Neural progenitor cell (in vitro differentiated cells): ENCODE results near the gene TMBIM4. TPM values are rescaled to one million over a fixed set of nuclear protein-coding genes. Genes with fewer than 3 reads are reported as not detected.

Experiments
- DNase-seq: peaks from one replicate; pipeline ENCODE4 v3.0.0-alpha.2; 2016; ENCODE audit warnings: low spot score
- H2AFZ ChIP-seq: fragments of 200-600 bp; sonication (generic); replicated peaks from 2 replicates; pipeline ENCODE4 v1.6.1; 2016; ENCODE audit warnings: antibody characterized with exemption
- H3F3A ChIP-seq: fragments of 200-600 bp; sonication (generic); 2 replicates; pipeline ENCODE4 v1.6.1; 2016; ENCODE audit warnings: antibody characterized with exemption, low read depth
- H3K27ac ChIP-seq: fragments of 200-600 bp; sonication (generic); 2 replicates; pipeline ENCODE4 v1.5.1; 2016; ENCODE audit warnings: mild to moderate bottlenecking
- H3K27me3 ChIP-seq: fragments of 200-600 bp; sonication (generic); 2 replicates; pipeline ENCODE4 v1.6.1; 2016; ENCODE audit warnings: mild to moderate bottlenecking, moderate library complexity
- H3K36me3 ChIP-seq: fragments of 200-600 bp; sonication (generic); 2 replicates; pipeline ENCODE4 v1.5.1; 2016
- H3K4me1 ChIP-seq: fragments of 200-600 bp; sonication (generic); 2 replicates; pipeline ENCODE4 v1.6.1; 2016; ENCODE audit warnings: mixed run types
- H3K4me2 ChIP-seq: fragments of 200-600 bp; sonication (generic); 2 replicates; pipeline ENCODE4 v1.6.1; 2016
- H3K4me3 ChIP-seq: fragments of 200-600 bp; sonication (generic); 2 replicates; pipeline ENCODE4 v1.5.1; 2016
- H3K79me2 ChIP-seq: fragments of 200-600 bp; sonication (generic); 2 replicates; pipeline ENCODE4 v1.6.1; 2016; ENCODE audit warnings: low read depth
- H3K9ac ChIP-seq: fragments of 200-600 bp; sonication (generic); 2 replicates; pipeline ENCODE4 v1.6.1; 2016
- H3K9me3 ChIP-seq: fragments of 200-600 bp; sonication (generic); 2 replicates; pipeline ENCODE4 v1.5.1; 2016; ENCODE audit warnings: low read depth
- H4K20me1 ChIP-seq: fragments of 200-600 bp; sonication (generic); 2 replicates; pipeline ENCODE4 v1.6.1; 2016; ENCODE audit warnings: low read depth
- H3K27ac Mint-ChIP-seq: 3 replicates; pipeline ENCODE4 v1.8.0; 2021; ENCODE audit warnings: mixed read lengths
- H3K27me3 Mint-ChIP-seq: 2 replicates; pipeline ENCODE4 v1.8.0; 2022; ENCODE audit warnings: low read depth, mild to moderate bottlenecking, inconsistent platforms, moderate library complexity, mixed read lengths; ENCODE audit not compliant: insufficient read depth
- H3K36me3 Mint-ChIP-seq: 3 replicates; pipeline ENCODE4 v1.8.0; 2021; ENCODE audit warnings: mixed read lengths
- H3K4me1 Mint-ChIP-seq: 3 replicates; pipeline ENCODE4 v1.8.0; 2021; ENCODE audit warnings: mixed read lengths
- H3K4me3 Mint-ChIP-seq: 3 replicates; pipeline ENCODE4 v1.8.0; 2021; ENCODE audit warnings: mild to moderate bottlenecking, moderate library complexity, mixed read lengths
- H3K9me3 Mint-ChIP-seq: 3 replicates; pipeline ENCODE4 v1.8.0; 2020; ENCODE audit warnings: mixed read lengths
- CTCF ChIP-seq: fragments of 200-600 bp; sonication (generic); IDR thresholded peaks from 2 replicates; pipeline ENCODE4 v1.5.1; 2017; ENCODE audit warnings: antibody characterized with exemption, mild to moderate bottlenecking
- EZH2 ChIP-seq: fragments of 200-600 bp; sonication (generic); IDR thresholded peaks from 2 replicates; pipeline ENCODE4 v1.6.1; 2017; ENCODE audit warnings: antibody characterized with exemption, mild to moderate bottlenecking, moderate library complexity
- EZH2phosphoT487 ChIP-seq: fragments of 200-600 bp; sonication (generic); IDR thresholded peaks from 2 replicates; pipeline ENCODE4 v1.6.1; 2017; ENCODE audit warnings: antibody characterized with exemption
- total RNA-seq: library from RNA; depleted of rRNA; stranded (reverse); fragments of >200 nt; gene quantifications from 2 replicates; pipeline ENCODE4 v1.2.3, GENCODE V29; 2015; ENCODE audit warnings: low replicate concordance

Gene TMBIM4
- total RNA-seq, 1 donor from 2014 or later = 63.7 TPM

- peak overlapping the region; percentile 69 for H3K4me3 Mint-ChIP-seq
- no peak for DNase-seq
- Histone ChIP-seq H3K4me2 (peak overlapping the region; percentile 73), H3K27ac (no peak overlapping the region), H3K9me3 (no peaks in the 10 kb centered on the region), H3K27me3 (peaks cover 60% of the 10 kb centered on the region), H3F3A (no peaks in the 10 kb centered on the region), H3K4me1 (no peaks in the 10 kb centered on the region), H3K9ac (no peak overlapping the region), H4K20me1 (no peaks in the 10 kb centered on the region), H2AFZ (peak overlapping the region; percentile 99), H3K4me3 (peak overlapping the region; percentile 42), H3K79me2 (no peaks in the 10 kb centered on the region), H3K36me3 (no peaks in the 10 kb centered on the region)
- TF ChIP-seq CTCF = no peak
- TF ChIP-seq EZH2phosphoT487 = no peak
- TF ChIP-seq EZH2 = no peak
- H3K27me3 Mint-ChIP-seq = peaks cover 40% of the 10 kb centered on the region
- H3K9me3 Mint-ChIP-seq = peaks cover 8% of the 10 kb centered on the region
- H3K27ac Mint-ChIP-seq = no peak overlapping the region
- H3K36me3 Mint-ChIP-seq = no peaks in the 10 kb centered on the region
- no peaks in the 10 kb centered on the region for H3K4me1 Mint-ChIP-seq
Measured at GRCh38 chr12:66189486-66189843, 19.7 kb upstream of the TMBIM4 start.

GRCh38 chr12:66188584-66189485, 19.0 kb upstream of the TMBIM4 start, which contains the start of gene IRAK3:
Gene IRAK3, plus strand, starts transcription at chr12:66189214. Its CDS starts 86 bp downstream, at chr12:66189300.
- Histone ChIP-seq H3K4me1 (no peaks in the 10 kb centered on the region), H3K4me3 (peak within 1 kb of the TSS; percentile 42), H3K27ac (no peak within 1 kb of the TSS), H3K9ac (no peak within 1 kb of the TSS), H4K20me1 (no peaks in the 10 kb centered on the region), H3K79me2 (no peaks in the 10 kb centered on the region), H3K9me3 (no peaks in the 10 kb centered on the region), H3K4me2 (peak within 1 kb of the TSS; percentile 73), H3K27me3 (peaks cover 60% of the 10 kb centered on the region), H3K36me3 (no peaks in the 10 kb centered on the region), H2AFZ (peak within 1 kb of the TSS; percentile 99), H3F3A (no peaks in the 10 kb centered on the region)
- Mint-ChIP-seq H3K4me1 (no peaks in the 10 kb centered on the region), H3K27ac (no peak within 1 kb of the TSS), H3K4me3 (peak within 1 kb of the TSS; percentile 75), H3K9me3 (peaks cover 10% of the 10 kb centered on the region), H3K36me3 (no peaks in the 10 kb centered on the region), H3K27me3 (peaks cover 38% of the 10 kb centered on the region)
- TF ChIP-seq EZH2phosphoT487 (no peak), CTCF (no peak), EZH2 (peak; percentile 53)
- DNase-seq = peak; percentile 74

GRCh38 chr12:66187821-66188220, 18.0 kb upstream of the TMBIM4 start:
- H3K79me2 ChIP-seq = no peaks in the 10 kb centered on the region
- H3K4me3 Mint-ChIP-seq = no peak overlapping the region
- no peak overlapping the region for H2AFZ ChIP-seq
- H3K9ac ChIP-seq = no peak overlapping the region
- no peaks in the 10 kb centered on the region for H3K4me1 ChIP-seq
- no peaks in the 10 kb centered on the region for H3K9me3 ChIP-seq
- H4K20me1 ChIP-seq = no peaks in the 10 kb centered on the region
- H3K4me1 Mint-ChIP-seq = no peaks in the 10 kb centered on the region
- H3K36me3 Mint-ChIP-seq = no peaks in the 10 kb centered on the region
- TF ChIP-seq CTCF (no peak), EZH2phosphoT487 (no peak), EZH2 (no peak)
- no peak overlapping the region for H3K4me2 ChIP-seq
- no peak overlapping the region for H3K27ac Mint-ChIP-seq
- no peak overlapping the region for H3K27ac ChIP-seq
- H3K36me3 ChIP-seq = no peaks in the 10 kb centered on the region
- peaks cover 10% of the 10 kb centered on the region for H3K9me3 Mint-ChIP-seq
- H3K4me3 ChIP-seq = no peak overlapping the region
- H3F3A ChIP-seq = no peaks in the 10 kb centered on the region
- H3K27me3 Mint-ChIP-seq = peaks cover 38% of the 10 kb centered on the region
- DNase-seq = no peak
- peaks cover 60% of the 10 kb centered on the region for H3K27me3 ChIP-seq
